ENCODE results near the gene LYRM2. TPM values are rescaled to one million over a fixed set of nuclear protein-coding genes. Genes with fewer than 3 reads are reported as not detected.

Gene LYRM2
- total and polyA plus RNA-seq, 2 experiments from 2014 or later: 38.5 to 66.3 TPM

GRCh38 chr6:89667872-89668556 is 29.5 kb upstream of the LYRM2 start:
- no peak for TF ChIP-seq EZH2phosphoT487 (IDR thresholded peaks at IDR 0.05; ENCODE audit: low read depth, severe bottlenecking, unreplicated experiment)
- TF ChIP-seq EZH2 (IDR thresholded peaks at IDR 0.05; ENCODE audit: borderline replicate concordance): no peak
- TF ChIP-seq, protein P1, sequence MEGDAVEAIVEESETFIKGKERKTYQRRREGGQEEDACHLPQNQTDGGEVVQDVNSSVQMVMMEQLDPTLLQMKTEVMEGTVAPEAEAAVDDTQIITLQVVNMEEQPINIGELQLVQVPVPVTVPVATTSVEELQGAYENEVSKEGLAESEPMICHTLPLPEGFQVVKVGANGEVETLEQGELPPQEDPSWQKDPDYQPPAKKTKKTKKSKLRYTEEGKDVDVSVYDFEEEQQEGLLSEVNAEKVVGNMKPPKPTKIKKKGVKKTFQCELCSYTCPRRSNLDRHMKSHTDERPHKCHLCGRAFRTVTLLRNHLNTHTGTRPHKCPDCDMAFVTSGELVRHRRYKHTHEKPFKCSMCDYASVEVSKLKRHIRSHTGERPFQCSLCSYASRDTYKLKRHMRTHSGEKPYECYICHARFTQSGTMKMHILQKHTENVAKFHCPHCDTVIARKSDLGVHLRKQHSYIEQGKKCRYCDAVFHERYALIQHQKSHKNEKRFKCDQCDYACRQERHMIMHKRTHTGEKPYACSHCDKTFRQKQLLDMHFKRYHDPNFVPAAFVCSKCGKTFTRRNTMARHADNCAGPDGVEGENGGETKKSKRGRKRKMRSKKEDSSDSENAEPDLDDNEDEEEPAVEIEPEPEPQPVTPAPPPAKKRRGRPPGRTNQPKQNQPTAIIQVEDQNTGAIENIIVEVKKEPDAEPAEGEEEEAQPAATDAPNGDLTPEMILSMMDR (IDR thresholded peaks at IDR 0.05; ENCODE audit: poor library complexity): no peak
- Histone ChIP-seq H4K20me1 (ENCODE audit: insufficient read depth, poor library complexity, severe bottlenecking) (no peaks in the 10 kb centered on the region), H3K4me2 (no peak overlapping the region), H3K36me3 (replicated peaks; ENCODE audit: insufficient read depth, low read depth) (no peaks in the 10 kb centered on the region), H3K27ac (no peak overlapping the region), H3K4me1 (ENCODE audit: insufficient read depth) (no peaks in the 10 kb centered on the region), H3K79me2 (no peaks in the 10 kb centered on the region), H2AFZ (no peak overlapping the region), H3K4me3 (no peak overlapping the region), H3K27me3 (no peaks in the 10 kb centered on the region), H3K9me3 (ENCODE audit: low read depth) (no peaks in the 10 kb centered on the region), H3K9me2 (replicated peaks; ENCODE audit: insufficient read depth) (no peaks in the 10 kb centered on the region)
- no peak for DNase-seq (ENCODE audit: low spot score)
- 91% methylated on average over 5 of the region's 5 CpGs for WGBS (ENCODE audit: low lambda C conversion rate, missing lambda C conversion rate)

DNA sequence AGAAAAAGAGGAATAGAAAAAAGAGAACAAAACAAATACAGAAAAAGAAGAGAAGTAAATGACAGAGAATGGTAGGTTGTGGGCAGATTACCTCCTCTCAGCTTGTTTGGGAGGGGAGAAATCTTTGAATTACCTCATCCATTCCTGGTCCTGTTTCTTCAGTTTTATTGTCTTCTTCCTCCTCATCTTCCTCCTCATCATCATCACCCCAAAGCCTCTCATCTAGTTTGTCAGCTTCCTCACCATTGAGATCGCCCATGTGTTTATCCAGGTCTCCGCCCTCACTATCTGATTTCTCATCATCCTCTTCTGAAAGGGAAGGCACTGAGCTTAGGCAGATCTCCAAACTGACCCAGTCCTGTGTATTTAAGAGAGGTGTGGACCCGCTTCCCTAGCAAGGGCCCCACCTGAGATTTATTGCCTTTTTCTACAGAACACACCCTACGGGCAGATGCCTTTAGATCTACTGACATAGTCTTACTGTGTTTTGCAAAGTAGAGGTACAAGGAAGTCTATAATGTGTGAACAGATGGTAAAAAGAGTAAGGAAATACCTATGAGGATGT is 24.2 kb upstream of the LYRM2 start:
- Histone ChIP-seq H3K4me1 (ENCODE audit: insufficient read depth) (no peaks in the 10 kb centered on the region), H3K27me3 (no peaks in the 10 kb centered on the region), H4K20me1 (ENCODE audit: insufficient read depth, poor library complexity, severe bottlenecking) (no peaks in the 10 kb centered on the region), H3K9me2 (replicated peaks; ENCODE audit: insufficient read depth) (no peaks in the 10 kb centered on the region), H3K36me3 (replicated peaks; ENCODE audit: insufficient read depth, low read depth) (no peaks in the 10 kb centered on the region), H3K27ac (no peak overlapping the region), H2AFZ (no peak overlapping the region), H3K4me3 (no peak overlapping the region), H3K9me3 (ENCODE audit: low read depth) (no peaks in the 10 kb centered on the region), H3K4me2 (no peak overlapping the region), H3K79me2 (no peaks in the 10 kb centered on the region)
- WGBS (ENCODE audit: low lambda C conversion rate, missing lambda C conversion rate): 88% methylated on average over 4 of the region's 4 CpGs
- DNase-seq (ENCODE audit: low spot score): no peak
- TF ChIP-seq EZH2phosphoT487 (IDR thresholded peaks at IDR 0.05; ENCODE audit: low read depth, severe bottlenecking, unreplicated experiment): no peak
- TF ChIP-seq, protein P1 (IDR thresholded peaks at IDR 0.05; ENCODE audit: poor library complexity): no peak
- no peak for TF ChIP-seq EZH2 (IDR thresholded peaks at IDR 0.05; ENCODE audit: borderline replicate concordance)

DNA sequence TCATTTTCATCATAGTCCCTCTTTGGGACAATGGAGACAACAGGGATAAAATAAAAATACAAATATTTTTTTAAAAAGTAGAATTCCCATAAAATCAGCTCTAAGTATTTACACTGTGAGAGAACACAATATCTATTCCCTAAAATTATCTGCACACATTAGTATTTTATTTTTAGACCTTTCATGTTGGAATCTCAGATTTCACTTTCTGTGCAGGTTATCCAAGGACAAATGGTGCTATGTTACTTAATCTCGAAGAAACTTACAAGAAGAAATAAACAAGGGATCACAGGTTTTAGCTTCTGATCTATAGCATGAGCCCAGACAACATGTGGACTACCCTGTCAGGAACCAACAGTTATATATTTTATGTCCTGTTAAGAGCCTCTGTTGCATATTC is 23.0 kb upstream of the LYRM2 start:
- no peaks in the 10 kb centered on the region for H3K4me1 ChIP-seq (ENCODE audit: insufficient read depth)
- no peak overlapping the region for H3K4me2 ChIP-seq
- no peaks in the 10 kb centered on the region for H3K79me2 ChIP-seq
- H3K4me3 ChIP-seq: no peak overlapping the region
- WGBS (ENCODE audit: low lambda C conversion rate, missing lambda C conversion rate): 91% methylated on average over 1 of the region's 1 CpG
- H3K27ac ChIP-seq: no peak overlapping the region
- no peaks in the 10 kb centered on the region for H4K20me1 ChIP-seq (ENCODE audit: insufficient read depth, poor library complexity, severe bottlenecking)
- H3K9me3 ChIP-seq (ENCODE audit: low read depth): no peaks in the 10 kb centered on the region
- H2AFZ ChIP-seq: no peak overlapping the region
- TF ChIP-seq, protein P1 (IDR thresholded peaks at IDR 0.05; ENCODE audit: poor library complexity): no peak
- TF ChIP-seq EZH2phosphoT487 (IDR thresholded peaks at IDR 0.05; ENCODE audit: low read depth, severe bottlenecking, unreplicated experiment) (no peak), EZH2 (IDR thresholded peaks at IDR 0.05; ENCODE audit: borderline replicate concordance) (no peak)
- H3K36me3 ChIP-seq (replicated peaks; ENCODE audit: insufficient read depth, low read depth): no peaks in the 10 kb centered on the region
- H3K9me2 ChIP-seq (replicated peaks; ENCODE audit: insufficient read depth): no peaks in the 10 kb centered on the region
- H3K27me3 ChIP-seq: no peaks in the 10 kb centered on the region
- DNase-seq (ENCODE audit: low spot score): no peak

Measured in hepatocyte (in vitro differentiated cells).